Astrocyte (in vitro differentiated cells and primary cell): ENCODE data around the gene FAM83E. TPM values are rescaled to one million over a fixed set of nuclear protein-coding genes. Genes with fewer than 3 reads are reported as not detected.

ENCODE experiments used
- DNase-seq: peaks from one replicate; pipeline ENCODE4 v3.0.0-alpha.2; 2010; ENCODE audit warnings: low read depth
- FAIRE-seq: peaks from 2 replicates; lab custom pipeline; 2011; peaks lifted over from hg19 to GRCh38; lab: Jason Lieb, UNC
- H2AFZ ChIP-seq: 2 replicates; pipeline ENCODE4 v1.6.0; 2012; ENCODE audit warnings: low read depth, low read length, inconsistent platforms
- H3K27ac ChIP-seq: 2 replicates; pipeline ENCODE4 v1.5.1; 2011; ENCODE audit warnings: low read depth, low read length, inconsistent platforms
- H3K27me3 ChIP-seq: 2 replicates; pipeline ENCODE4 v1.6.0; 2011; ENCODE audit warnings: low read length, inconsistent platforms; ENCODE audit not compliant: insufficient read depth
- H3K36me3 ChIP-seq: 2 replicates; pipeline ENCODE4 v1.5.1; 2011; ENCODE audit warnings: low read length, inconsistent platforms; ENCODE audit not compliant: insufficient read depth
- H3K4me1 ChIP-seq: 2 replicates; pipeline ENCODE4 v1.5.1; 2011; ENCODE audit warnings: low read length, inconsistent platforms; ENCODE audit not compliant: insufficient read depth
- H3K4me2 ChIP-seq: 2 replicates; pipeline ENCODE4 v1.6.0; 2012; ENCODE audit warnings: low read length, inconsistent platforms
- H3K4me3 ChIP-seq: 2 replicates; pipeline ENCODE4 v1.5.1; 2011; ENCODE audit warnings: low read depth, mild to moderate bottlenecking, low read length, inconsistent platforms; ENCODE audit not compliant: insufficient read depth
- H3K79me2 ChIP-seq: 2 replicates; pipeline ENCODE4 v1.6.0; 2012; ENCODE audit warnings: mild to moderate bottlenecking, low read length, inconsistent platforms; ENCODE audit not compliant: insufficient read depth
- H3K9ac ChIP-seq: 2 replicates; pipeline ENCODE4 v1.6.0; 2012; ENCODE audit warnings: mild to moderate bottlenecking, low read length, inconsistent platforms
- H3K9me3 ChIP-seq: 2 replicates; pipeline ENCODE4 v1.5.1; 2012; ENCODE audit warnings: low read depth, mild to moderate bottlenecking, low read length, inconsistent platforms; ENCODE audit not compliant: insufficient read depth
- H4K20me1 ChIP-seq: 2 replicates; pipeline ENCODE4 v1.6.0; 2012; ENCODE audit warnings: low read length, inconsistent platforms; ENCODE audit not compliant: insufficient read depth
- H3K27ac Mint-ChIP-seq: one replicate; pipeline ENCODE4 v1.8.0; 2021; ENCODE audit warnings: mild to moderate bottlenecking, mixed read lengths; ENCODE audit not compliant: unreplicated experiment
- H3K27me3 Mint-ChIP-seq: one replicate; pipeline ENCODE4 v1.8.0; 2021; ENCODE audit warnings: low read depth, mixed read lengths; ENCODE audit not compliant: unreplicated experiment
- H3K36me3 Mint-ChIP-seq: one replicate; pipeline ENCODE4 v1.8.0; 2021; ENCODE audit warnings: low read depth, mixed read lengths; ENCODE audit not compliant: unreplicated experiment
- H3K4me1 Mint-ChIP-seq: one replicate; pipeline ENCODE4 v1.8.0; 2021; ENCODE audit warnings: low read depth, mixed read lengths; ENCODE audit not compliant: unreplicated experiment
- H3K4me3 Mint-ChIP-seq: one replicate; pipeline ENCODE4 v1.8.0; 2021; ENCODE audit warnings: mild to moderate bottlenecking, moderate library complexity, mixed read lengths; ENCODE audit not compliant: unreplicated experiment
- H3K9me3 Mint-ChIP-seq: one replicate; pipeline ENCODE4 v1.8.0; 2021; ENCODE audit warnings: mild to moderate bottlenecking, mixed read lengths; ENCODE audit not compliant: unreplicated experiment
- EZH2 ChIP-seq: IDR thresholded peaks from 2 replicates; pipeline ENCODE4 v1.6.1; 2012; ENCODE audit warnings: mild to moderate bottlenecking, low read length, inconsistent platforms; ENCODE audit not compliant: insufficient read depth
- total RNA-seq: library from RNA; stranded (reverse); gene quantifications from 2 replicates; pipeline ENCODE4 v1.2.1, GENCODE V29; 2021
- TF ChIP-seq, protein P1 (sequence below): IDR thresholded peaks from 2 replicates; pipeline ENCODE4 v1.5.1; 2011; ENCODE audit warnings: low read depth, mild to moderate bottlenecking, inconsistent platforms, low read length, moderate library complexity; ENCODE audit not compliant: insufficient read depth

The FAM83E gene
- total RNA-seq, 1 donor from 2014 or later: 1.7 TPM

GRCh38 chr19:48638831-48639381 lies 24.0 kb upstream of the FAM83E start:
- Histone ChIP-seq H3K4me1 (peaks cover 32% of the 10 kb centered on the region), H3K27me3 (peaks cover 3% of the 10 kb centered on the region), H3K79me2 (no peaks in the 10 kb centered on the region), H4K20me1 (no peaks in the 10 kb centered on the region), H3K36me3 (no peaks in the 10 kb centered on the region), H3K9ac (no peak overlapping the region), H3K9me3 (no peaks in the 10 kb centered on the region), H3K27ac (no peak overlapping the region), H3K4me3 (no peak overlapping the region), H3K4me2 (no peak overlapping the region), H2AFZ (no peak overlapping the region)
- peaks cover 7% of the 10 kb centered on the region for H3K27me3 Mint-ChIP-seq
- no peak for TF ChIP-seq EZH2
- TF ChIP-seq, protein P1, sequence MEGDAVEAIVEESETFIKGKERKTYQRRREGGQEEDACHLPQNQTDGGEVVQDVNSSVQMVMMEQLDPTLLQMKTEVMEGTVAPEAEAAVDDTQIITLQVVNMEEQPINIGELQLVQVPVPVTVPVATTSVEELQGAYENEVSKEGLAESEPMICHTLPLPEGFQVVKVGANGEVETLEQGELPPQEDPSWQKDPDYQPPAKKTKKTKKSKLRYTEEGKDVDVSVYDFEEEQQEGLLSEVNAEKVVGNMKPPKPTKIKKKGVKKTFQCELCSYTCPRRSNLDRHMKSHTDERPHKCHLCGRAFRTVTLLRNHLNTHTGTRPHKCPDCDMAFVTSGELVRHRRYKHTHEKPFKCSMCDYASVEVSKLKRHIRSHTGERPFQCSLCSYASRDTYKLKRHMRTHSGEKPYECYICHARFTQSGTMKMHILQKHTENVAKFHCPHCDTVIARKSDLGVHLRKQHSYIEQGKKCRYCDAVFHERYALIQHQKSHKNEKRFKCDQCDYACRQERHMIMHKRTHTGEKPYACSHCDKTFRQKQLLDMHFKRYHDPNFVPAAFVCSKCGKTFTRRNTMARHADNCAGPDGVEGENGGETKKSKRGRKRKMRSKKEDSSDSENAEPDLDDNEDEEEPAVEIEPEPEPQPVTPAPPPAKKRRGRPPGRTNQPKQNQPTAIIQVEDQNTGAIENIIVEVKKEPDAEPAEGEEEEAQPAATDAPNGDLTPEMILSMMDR: no peak
- H3K36me3 Mint-ChIP-seq: peaks cover 2% of the 10 kb centered on the region
- peak overlapping the region; percentile 83 for H3K4me3 Mint-ChIP-seq
- H3K27ac Mint-ChIP-seq: no peak overlapping the region
- peaks cover 3% of the 10 kb centered on the region for H3K4me1 Mint-ChIP-seq
- no peaks in the 10 kb centered on the region for H3K9me3 Mint-ChIP-seq
- DNase-seq (no peak), FAIRE-seq (no peak)

GRCh38 chr19:48637948-48638830 lies 23.3 kb upstream of the FAM83E start:
- DNase-seq: peak; percentile 94
- H3K4me3 ChIP-seq: peak overlapping the region; percentile 64
- peaks cover 34% of the 10 kb centered on the region for H3K4me1 ChIP-seq
- no peaks in the 10 kb centered on the region for H3K36me3 ChIP-seq
- Mint-ChIP-seq H3K9me3 (no peaks in the 10 kb centered on the region), H3K4me3 (peak overlapping the region; percentile 83), H3K4me1 (peaks cover 3% of the 10 kb centered on the region), H3K27ac (peak overlapping the region; percentile 99), H3K27me3 (peaks cover 7% of the 10 kb centered on the region), H3K36me3 (peaks cover 2% of the 10 kb centered on the region)
- no peak for TF ChIP-seq EZH2
- TF ChIP-seq, protein P1: no peak
- H3K79me2 ChIP-seq: no peaks in the 10 kb centered on the region
- H3K9ac ChIP-seq: peak overlapping the region; percentile 80
- peak overlapping the region; percentile 88 for H3K4me2 ChIP-seq
- H3K27me3 ChIP-seq: peaks cover 3% of the 10 kb centered on the region
- FAIRE-seq: no peak
- no peaks in the 10 kb centered on the region for H3K9me3 ChIP-seq
- peak overlapping the region; percentile 88 for H2AFZ ChIP-seq
- no peaks in the 10 kb centered on the region for H4K20me1 ChIP-seq
- H3K27ac ChIP-seq: peak overlapping the region; percentile 42
